AML-193 (cell line): ENCODE data around the gene GALE.

ENCODE experiments used
- DNase-seq, 2 experiments: peaks; one replicate each; lab custom pipeline; 2025; lab: John Stamatoyannopoulos, UW

The GALE gene

DNA sequence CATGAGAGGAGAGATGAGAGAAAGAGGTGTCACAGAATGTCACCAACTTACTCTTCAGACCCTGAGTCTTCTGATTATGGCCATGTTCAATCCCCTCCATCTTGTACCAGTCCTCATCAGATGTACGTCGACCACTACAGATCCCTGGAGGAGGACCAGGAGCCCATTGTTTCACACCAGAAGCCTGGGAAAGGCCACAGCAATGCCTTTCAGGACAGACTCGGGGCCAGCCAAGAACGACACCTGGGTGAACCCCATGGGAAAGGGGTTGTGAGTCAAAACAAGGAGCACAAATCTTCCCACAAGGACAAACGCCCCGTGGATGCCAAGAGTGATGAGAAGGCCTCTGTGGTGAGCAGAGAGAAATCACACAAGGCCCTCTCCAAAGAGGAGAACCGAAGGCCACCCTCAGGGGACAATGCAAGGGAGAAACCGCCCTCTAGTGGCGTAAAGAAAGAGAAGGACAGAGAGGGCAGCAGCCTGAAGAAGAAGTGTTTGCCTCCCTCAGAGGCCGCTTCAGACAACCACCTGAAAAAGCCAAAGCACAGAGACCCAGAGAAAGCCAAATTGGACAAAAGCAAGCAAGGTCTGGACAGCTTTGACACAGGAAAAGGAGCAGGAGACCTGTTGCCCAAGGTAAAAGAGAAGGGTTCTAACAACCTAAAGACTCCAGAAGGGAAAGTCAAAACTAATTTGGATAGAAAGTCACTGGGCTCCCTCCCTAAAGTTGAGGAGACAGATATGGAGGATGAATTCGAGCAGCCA is 49.3 kb downstream of the GALE start:
- DNase-seq = peak; percentile 47 to 50

DNA sequence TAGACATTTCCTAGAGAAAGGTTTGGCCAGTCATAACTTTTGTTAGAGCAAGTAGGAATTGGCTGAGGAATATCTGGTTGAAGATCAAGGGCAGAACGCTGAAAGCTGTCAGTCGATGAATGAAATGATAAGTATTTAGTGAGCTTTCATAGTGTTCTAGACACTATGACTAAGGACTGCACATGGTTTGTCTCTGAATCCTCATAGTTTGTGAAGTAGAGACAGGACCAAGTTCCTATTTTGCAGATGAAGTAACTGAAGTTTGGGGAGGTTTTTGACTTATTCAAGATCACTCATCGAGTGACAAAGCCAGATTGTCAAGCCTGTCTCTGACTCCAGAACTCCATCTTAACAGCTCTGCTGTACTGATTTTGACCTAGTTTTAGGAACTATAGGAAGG is 52.5 kb downstream of the GALE start:
- DNase-seq = no peak
